Transverse colon (tissue), 4 donors: ENCODE measurements around the gene SLC51B. TPM values are rescaled to one million over a fixed set of nuclear protein-coding genes. Genes with fewer than 3 reads are reported as not detected.

Experiments
- DNase-seq: peaks from one replicate; pipeline ENCODE4 v3.0.0-alpha.2; 2019
- H3K27ac ChIP-seq, 4 donors: fragments of 200-600 bp; sonication (generic); 2 replicates each; pipeline ENCODE4 v1.5.1; 2016 to 2018; ENCODE audit warnings: inconsistent platforms in 4 of 4
- H3K27me3 ChIP-seq: fragments of 200-600 bp; sonication (generic); 2 replicates; pipeline ENCODE4 v1.5.1; 2017; ENCODE audit warnings: inconsistent platforms
- H3K36me3 ChIP-seq, 4 donors: fragments of 200-600 bp; sonication (generic); 2 replicates each; pipeline ENCODE4 v1.5.1; 2017 to 2019; ENCODE audit warnings: inconsistent platforms in 4 of 4
- H3K4me1 ChIP-seq, 4 donors: fragments of 200-600 bp; sonication (generic); 2 replicates each; pipeline ENCODE4 v1.5.1; 2017 to 2020; ENCODE audit warnings: inconsistent platforms in 4 of 4
- H3K4me3 ChIP-seq, 4 donors: fragments of 200-600 bp; sonication (generic); 1 replicate in 1 of 4; 2 replicates in 3 of 4; pipeline versions ENCODE4 v1.5.1 to v1.6.1; 2017 to 2019; ENCODE audit warnings: inconsistent platforms in 4 of 4
- H3K9me3 ChIP-seq, 2 donors: fragments of 200-600 bp; sonication (generic); 2 replicates each; pipeline ENCODE4 v1.5.1; 2017 to 2019; ENCODE audit warnings: inconsistent platforms in 2 of 2
- CTCF ChIP-seq, 5 experiments: fragments of 200-600 bp in 3 of 5; fragments of 450-650 bp in 2 of 5; sonication (generic) in 3 of 5; IDR thresholded peaks; 1 replicate in 2 of 5; 2 replicates in 3 of 5; pipeline ENCODE4 v1.5.1; 2016 to 2017; ENCODE audit warnings: antibody characterized with exemption in 5 of 5, inconsistent platforms in 3 of 5, mild to moderate bottlenecking in 2 of 5, moderate library complexity in 1 of 5
- EP300 ChIP-seq: sonication (generic); formaldehyde crosslinking; IDR thresholded peaks from one replicate; pipeline ENCODE4 v1.6.1; 2017; ENCODE audit warnings: antibody characterized with exemption, low read depth
- POLR2A ChIP-seq: fragments of 450-650 bp; IDR thresholded peaks from one replicate; pipeline ENCODE4 v1.6.1; 2016; ENCODE audit warnings: antibody characterized with exemption, mild to moderate bottlenecking, moderate library complexity
- POLR2AphosphoS5 ChIP-seq, 3 donors: sonication (generic); formaldehyde crosslinking; IDR thresholded peaks; one replicate each; pipeline ENCODE4 v1.6.1; 2016; ENCODE audit warnings: antibody characterized with exemption in 3 of 3
- WGBS, 2 donors: methylation state at CpG; one replicate each; pipeline ENCODE4 v1.1.5; 2018; ENCODE audit warnings: low coverage in 1 of 2; 5-methylcytosine and 5-hydroxymethylcytosine counted together
- in situ Hi-C, 4 donors: fragments of 200-750 bp; cut with MboI; loops; one replicate each; pipeline versions ENCODE4 v1.15.0 to v1.15.1; 2017; ENCODE audit warnings: low sequenced_read_pairs in 3 of 4, low pct_ligation_motif_present in 1 of 4, low pct_unique_long_range_greater_than_20kb in 1 of 4
- intact Hi-C: fragments of 100-400 bp; cut with DNase I; formaldehyde crosslinking; loops from one replicate; pipeline ENCODE4 v1.15.1; 2023; ENCODE audit warnings: low total_unique reads
- total RNA-seq, 4 donors: library from RNA; depleted of rRNA; stranded (reverse); fragments of >200 nt; gene quantifications; one replicate each; pipeline ENCODE4 v1.1.0, GENCODE V29; 2016

Gene SLC51B
- total RNA-seq, 4 donors from 2014 or later: 3.4 to 150 (median 121) TPM

GRCh38 chr15:65026756-65027155 lies 18.4 kb upstream of the SLC51B start:
- Histone ChIP-seq H3K4me3 (no peak overlapping the region), H3K9me3 (no peaks in the 10 kb centered on the region), H3K4me1 (peaks cover 9 to 11% (median 11%) of the 10 kb centered on the region in 4 donors), H3K27me3 (no peaks in the 10 kb centered on the region), H3K27ac (no peak overlapping the region), H3K36me3 (peaks cover 0 to 31% (median 13%) of the 10 kb centered on the region in 4 donors)
- DNase-seq: no peak
- WGBS, 2 donors: 88 to 91% methylated on average over 6 of the region's 6 CpGs
- in situ Hi-C loops (loop anchor here in 3 of 4 donors (25.0 kb wide), 1 partner anchor 261 kb away; the partner anchor contains the start of genes PARP16 (in 3 of the 3) and RNU5A-1 (in 3 of the 3)), intact Hi-C loops (no loop called here)
- TF ChIP-seq POLR2A (no peak), POLR2AphosphoS5 (IDR thresholded peaks at IDR 0.05) (no peak), CTCF (IDR thresholded peaks at IDR 0.05) (no peak), EP300 (no peak)

GRCh38 chr15:65027593-65027992 lies 17.6 kb upstream of the SLC51B start:
- Histone ChIP-seq H3K36me3 (peaks cover 0 to 25% (median 9%) of the 10 kb centered on the region in 4 donors), H3K27me3 (no peaks in the 10 kb centered on the region), H3K4me1 (peaks cover 9 to 13% (median 11%) of the 10 kb centered on the region in 4 donors), H3K27ac (peak overlapping the region in 1 of 4 donors; percentile 91), H3K9me3 (no peaks in the 10 kb centered on the region), H3K4me3 (peak overlapping the region in 1 of 4 donors; percentile 88)
- TF ChIP-seq CTCF (IDR thresholded peaks at IDR 0.05): no peak
- no peak for TF ChIP-seq POLR2AphosphoS5 (IDR thresholded peaks at IDR 0.05)
- TF ChIP-seq EP300: no peak
- TF ChIP-seq POLR2A: no peak
- DNase-seq: no peak
- 70 to 71% methylated on average over 1 of the region's 1 CpG for whole genome bisulfite sequencing, 2 donors
- intact Hi-C loops: no loop called here
- in situ Hi-C loops: loop anchor here in 3 of 4 donors (25.0 kb wide), 1 partner anchor 260 kb away; the partner anchor contains the start of genes PARP16 (in 3 of the 3) and RNU5A-1 (in 3 of the 3)

- H3K4me1 ChIP-seq: peaks cover 11 to 18% (median 12%) of the 10 kb centered on the region in 4 donors
- DNase-seq: no peak
- no peak for TF ChIP-seq POLR2A
- TF ChIP-seq CTCF (IDR thresholded peaks at IDR 0.05): no peak
- TF ChIP-seq EP300: no peak
- no peak for TF ChIP-seq POLR2AphosphoS5 (IDR thresholded peaks at IDR 0.05)
- peaks cover 0 to 20% (median 7%) of the 10 kb centered on the region in 4 donors for H3K36me3 ChIP-seq
- WGBS, 2 donors: 14 to 20% methylated on average over 5 to 10 of the region's 10 CpGs
- in situ Hi-C loops: loop anchor here in 3 of 4 donors (25.0 kb wide), 1 partner anchor 259 kb away; the partner anchor contains the start of genes PARP16 (in 3 of the 3) and RNU5A-1 (in 3 of the 3)
- H3K4me3 ChIP-seq: peak overlapping the region; percentile 62 to 98 (median 91)
- intact Hi-C loops: no loop called here
- no peaks in the 10 kb centered on the region for H3K9me3 ChIP-seq
- no peaks in the 10 kb centered on the region for H3K27me3 ChIP-seq
- H3K27ac ChIP-seq: peak overlapping the region; percentile 85 to 91 (median 89)
Observed at GRCh38 chr15:65028338-65028737, 16.8 kb upstream of the SLC51B start.

- DNase-seq: peak; percentile 95
- 1% methylated on average over 53 of the region's 73 CpGs; no CpG with 5 or more reads in 1 of the 2 donors for WGBS, 2 donors
- TF ChIP-seq CTCF (IDR thresholded peaks at IDR 0.05) (no peak), POLR2A (peak; percentile 92), POLR2AphosphoS5 (IDR thresholded peaks at IDR 0.05) (peak; percentile 98 to 100 (median 98))
- no peaks in the 10 kb centered on the region for H3K27me3 ChIP-seq
- in situ Hi-C loops: loop anchor here in 3 of 4 donors (25.0 kb wide), 1 partner anchor 258 kb away; the partner anchor contains the start of genes PARP16 (in 3 of the 3) and RNU5A-1 (in 3 of the 3)
- H3K4me3 ChIP-seq: peak within 1 kb of the TSS; percentile 62 to 98 (median 91)
- peak within 1 kb of the TSS; percentile 85 to 91 (median 89) for H3K27ac ChIP-seq
- intact Hi-C loops: no loop called here
- H3K36me3 ChIP-seq: peaks cover 0 to 14% (median 7%) of the 10 kb centered on the region in 4 donors
- H3K4me1 ChIP-seq: peaks cover 11 to 26% (median 17%) of the 10 kb centered on the region in 4 donors
- no peaks in the 10 kb centered on the region for H3K9me3 ChIP-seq
Observed at GRCh38 chr15:65028921-65029735, 16.1 kb upstream of the SLC51B start, which contains the start of gene MTFMT. Gene MTFMT (minus strand): TSS chr15:65029639. CDS start chr15:65029613, 26 bp downstream.
